Naive thymus-derived CD4-positive, alpha-beta T cell (primary cell): ENCODE measurements around the gene SCN2A. TPM values are rescaled to one million over a fixed set of nuclear protein-coding genes. Genes with fewer than 3 reads are reported as not detected.

Source experiments
- ATAC-seq: fragments of 150-1000 bp; cut with Tn5 transposase; 2 replicates; pipeline ENCODE4 v1.10.0; 2021; ENCODE audit warnings: mild to moderate bottlenecking, moderate library complexity
- CTCF ChIA-PET: fragments of 350-600 bp; sonication (Branson Sonifier 250); formaldehyde crosslinking; loops from one replicate; lab custom pipeline; 2021; ENCODE audit warnings: antibody characterized with exemption; lab: Charles Lee
- POLR2A ChIA-PET: fragments of 350-600 bp; sonication (Branson Sonifier 250); formaldehyde crosslinking; loops from one replicate; lab custom pipeline; 2021; ENCODE audit warnings: antibody characterized with exemption, inconsistent platforms; lab: Charles Lee
- DNase-seq, 9 donors: peaks; one replicate each; pipeline versions ENCODE4 v3.0.0 to v3.0.0-alpha.2; 2020 to 2022; ENCODE audit warnings: mixed read lengths in 1 of 9
- H3K27ac ChIP-seq: one replicate; pipeline ENCODE4 v1.7.0; 2013; ENCODE audit warnings: mild to moderate bottlenecking, low read depth, low read length, moderate library complexity
- H3K27me3 ChIP-seq, 2 donors: one replicate each; pipeline ENCODE4 v1.7.0; 2013; ENCODE audit warnings: low read length in 2 of 2, mild to moderate bottlenecking in 2 of 2, moderate library complexity in 2 of 2; ENCODE audit not compliant: control insufficient read depth in 2 of 2, insufficient read depth in 2 of 2
- H3K36me3 ChIP-seq, 3 experiments: 1 replicate in 2 of 3; 2 replicates in 1 of 3; pipeline ENCODE4 v1.7.0; 2013; ENCODE audit warnings: low read length in 3 of 3, mild to moderate bottlenecking in 3 of 3, moderate library complexity in 1 of 3; ENCODE audit not compliant: insufficient read depth in 3 of 3, control insufficient read depth in 2 of 3
- H3K4me1 ChIP-seq, 2 donors: one replicate each; pipeline ENCODE4 v1.7.0; 2013; ENCODE audit warnings: low read length in 2 of 2, mild to moderate bottlenecking in 2 of 2, moderate library complexity in 1 of 2; ENCODE audit not compliant: control insufficient read depth in 2 of 2, insufficient read depth in 2 of 2
- H3K4me3 ChIP-seq: 2 replicates; pipeline ENCODE4 v1.7.0; 2013; ENCODE audit warnings: mild to moderate bottlenecking, low read length
- H3K9me3 ChIP-seq, 3 experiments: 1 replicate in 2 of 3; 2 replicates in 1 of 3; pipeline ENCODE4 v1.7.0; 2013; ENCODE audit warnings: low read length in 3 of 3; ENCODE audit not compliant: control insufficient read depth in 2 of 3
- H3K27ac Mint-ChIP-seq, 9 donors: one replicate each; pipeline ENCODE4 v1.8.0; 2020 to 2022; ENCODE audit warnings: mixed read lengths in 9 of 9, mild to moderate bottlenecking in 8 of 9, moderate library complexity in 5 of 9, inconsistent platforms in 2 of 9
- H3K27me3 Mint-ChIP-seq, 5 donors: one replicate each; pipeline ENCODE4 v1.8.0; 2021 to 2022; ENCODE audit warnings: mixed read lengths in 5 of 5, mild to moderate bottlenecking in 1 of 5
- H3K36me3 Mint-ChIP-seq, 5 donors: one replicate each; pipeline ENCODE4 v1.8.0; 2020 to 2022; ENCODE audit warnings: mixed read lengths in 5 of 5, mild to moderate bottlenecking in 3 of 5, inconsistent platforms in 1 of 5
- H3K4me1 Mint-ChIP-seq, 7 donors: one replicate each; pipeline ENCODE4 v1.8.0; 2020 to 2022; ENCODE audit warnings: mixed read lengths in 7 of 7, mild to moderate bottlenecking in 3 of 7, inconsistent platforms in 1 of 7
- H3K4me3 Mint-ChIP-seq, 10 donors: one replicate each; pipeline ENCODE4 v1.8.0; 2020 to 2022; ENCODE audit warnings: mild to moderate bottlenecking in 10 of 10, mixed read lengths in 10 of 10, moderate library complexity in 6 of 10, inconsistent platforms in 2 of 10
- H3K9me3 Mint-ChIP-seq, 11 donors: one replicate each; pipeline ENCODE4 v1.8.0; 2020 to 2022; ENCODE audit warnings: mixed read lengths in 11 of 11, mild to moderate bottlenecking in 4 of 11, inconsistent platforms in 1 of 11, moderate library complexity in 1 of 11
- intact Hi-C, 2 donors: fragments of 100-400 bp; cut with micrococcal nuclease; formaldehyde crosslinking; loops; one replicate each; pipeline ENCODE4 v1.15.1; 2023
- polyA plus RNA-seq, 2 donors: library from polyadenylated mRNA; unstranded; fragments of 300-500 nt; fragmentation: Illumina TruSeq; gene quantifications; one replicate each; pipeline ENCODE4 v1.2.3, GENCODE V29; 2021
- total RNA-seq, 6 experiments: library from RNA in 5 of 6; stranded (reverse) in 5 of 6; gene quantifications; 1 replicate in 5 of 6; 2 replicates in 1 of 6; pipeline ENCODE4 v1.2.3 and lab custom pipeline; 2021 to 2026

The SCN2A gene
- total and polyA plus RNA-seq, 7 experiments from 2014 or later, result not detected

DNA sequence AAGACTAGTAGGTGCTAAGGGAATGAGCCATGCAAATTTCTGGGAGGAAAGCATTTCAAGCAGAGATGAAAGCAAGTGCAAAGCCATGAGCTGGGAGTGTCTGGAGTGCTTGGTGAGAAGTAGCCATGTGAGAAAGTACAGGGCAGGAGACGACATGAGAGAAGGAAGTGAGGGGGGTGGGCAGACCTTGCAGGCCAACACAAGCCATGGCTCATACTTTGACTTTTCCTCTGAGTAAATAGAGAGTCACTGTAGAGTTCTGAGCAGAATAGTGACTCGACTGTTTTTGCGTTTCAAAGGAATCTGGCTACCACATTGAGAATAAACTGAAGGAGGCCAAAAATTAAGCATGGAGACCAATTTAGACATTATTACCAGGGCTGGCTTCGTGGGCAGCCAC, 42.2 kb downstream of the SCN2A start:
- Mint-ChIP-seq H3K9me3 (peaks cover 0 to 6% (median 0%) of the 10 kb centered on the region in 11 donors), H3K4me1 (peaks cover 0 to 7% (median 3%) of the 10 kb centered on the region in 7 donors), H3K27ac (no peak overlapping the region), H3K36me3 (no peaks in the 10 kb centered on the region), H3K27me3 (peaks cover 0 to 10% (median 0%) of the 10 kb centered on the region in 5 donors), H3K4me3 (no peak overlapping the region)
- intact Hi-C loops, result no loop called here
- Histone ChIP-seq H3K4me3 (no peak overlapping the region), H3K36me3 (no peaks in the 10 kb centered on the region), H3K27me3 (no peaks in the 10 kb centered on the region), H3K9me3 (no peaks in the 10 kb centered on the region), H3K4me1 (no peaks in the 10 kb centered on the region), H3K27ac (no peak overlapping the region)
- ChIA-PET CTCF (no interaction called here), POLR2A (no interaction called here)
- ATAC-seq (no peak), DNase-seq (no peak)

DNA sequence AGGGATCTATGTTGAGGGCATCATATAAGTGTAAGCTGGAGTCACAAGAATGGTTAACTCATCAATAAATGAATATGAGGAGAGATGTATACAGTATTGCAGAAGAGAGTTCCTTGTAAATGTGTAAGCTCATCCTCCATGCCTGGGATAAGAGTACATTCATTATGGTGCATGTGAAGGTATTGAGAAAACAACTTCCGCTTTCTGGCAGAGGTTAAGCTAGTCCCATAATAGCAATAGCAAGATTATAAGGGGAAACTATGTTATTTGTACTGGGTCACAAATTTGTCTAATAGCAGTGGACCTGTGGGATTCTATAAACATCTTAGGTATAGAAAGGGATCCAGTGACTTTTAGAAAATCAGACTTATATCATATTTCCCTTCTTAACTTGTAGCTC, 44.1 kb downstream of the SCN2A start:
- H3K4me1 Mint-ChIP-seq, result no peaks in the 10 kb centered on the region
- Histone ChIP-seq H3K4me1 (no peaks in the 10 kb centered on the region), H3K36me3 (no peaks in the 10 kb centered on the region), H3K27me3 (no peaks in the 10 kb centered on the region), H3K9me3 (no peaks in the 10 kb centered on the region), H3K27ac (no peak overlapping the region), H3K4me3 (no peak overlapping the region)
- ATAC-seq (peak; percentile 16), DNase-seq (no peak)
- H3K27ac Mint-ChIP-seq, result no peak overlapping the region
- peaks cover 0 to 3% (median 0%) of the 10 kb centered on the region in 5 donors for H3K36me3 Mint-ChIP-seq
- intact Hi-C loops, result no loop called here
- no peak overlapping the region for H3K4me3 Mint-ChIP-seq
- H3K9me3 Mint-ChIP-seq, result peaks cover 0 to 6% (median 0%) of the 10 kb centered on the region in 11 donors
- ChIA-PET POLR2A (no interaction called here), CTCF (no interaction called here)
- H3K27me3 Mint-ChIP-seq, result peaks cover 0 to 10% (median 0%) of the 10 kb centered on the region in 5 donors

DNA sequence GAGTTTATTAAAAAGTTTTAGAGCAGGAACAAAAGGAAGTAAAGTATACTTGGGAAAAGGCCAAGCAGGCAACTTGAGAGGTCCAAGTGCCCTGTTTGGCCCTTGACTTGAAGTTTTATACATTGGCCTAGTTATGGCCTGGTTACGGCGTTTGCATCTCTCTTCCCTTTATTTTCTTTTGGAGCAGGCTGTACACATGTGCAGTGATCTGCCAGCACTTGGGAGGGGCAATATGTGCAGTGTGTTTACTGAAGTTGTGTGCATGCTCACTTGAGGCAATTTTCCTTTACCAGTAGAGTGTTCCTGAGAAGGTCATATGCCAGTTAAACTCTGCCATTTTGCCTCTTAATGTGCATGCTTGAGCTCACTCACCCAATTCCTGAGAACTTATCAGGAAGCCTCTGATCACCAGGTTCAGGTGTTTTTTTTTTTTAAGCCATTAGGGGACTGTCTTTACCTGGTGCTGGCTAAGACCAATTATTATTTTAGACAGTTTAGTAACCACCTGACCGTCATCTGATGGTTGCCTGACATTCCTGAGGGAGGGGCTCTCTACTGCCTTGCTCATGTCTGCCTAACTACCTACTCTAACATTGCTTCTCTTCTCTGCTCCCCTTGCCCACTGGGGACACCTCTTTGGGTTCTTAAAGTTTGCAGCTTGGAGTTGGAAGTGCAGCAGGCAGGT, 48.0 kb downstream of the SCN2A start:
- H3K27ac Mint-ChIP-seq, result no peak overlapping the region
- H3K27ac ChIP-seq, result no peak overlapping the region
- intact Hi-C loops, result no loop called here
- DNase-seq, result no peak
- POLR2A ChIA-PET, result no interaction called here
- ATAC-seq, result no peak
- no peaks in the 10 kb centered on the region for H3K9me3 ChIP-seq
- no peaks in the 10 kb centered on the region for H3K36me3 ChIP-seq
- peaks cover 1 to 15% (median 5%) of the 10 kb centered on the region in 5 donors for H3K27me3 Mint-ChIP-seq
- H3K4me3 ChIP-seq, result no peak overlapping the region
- no peak overlapping the region for H3K4me3 Mint-ChIP-seq
- H3K27me3 ChIP-seq, result no peaks in the 10 kb centered on the region
- no peaks in the 10 kb centered on the region for H3K9me3 Mint-ChIP-seq
- CTCF ChIA-PET, result no interaction called here
- H3K36me3 Mint-ChIP-seq, result peaks cover 0 to 3% (median 0%) of the 10 kb centered on the region in 5 donors
- no peaks in the 10 kb centered on the region for H3K4me1 Mint-ChIP-seq
- H3K4me1 ChIP-seq, result no peaks in the 10 kb centered on the region

DNA sequence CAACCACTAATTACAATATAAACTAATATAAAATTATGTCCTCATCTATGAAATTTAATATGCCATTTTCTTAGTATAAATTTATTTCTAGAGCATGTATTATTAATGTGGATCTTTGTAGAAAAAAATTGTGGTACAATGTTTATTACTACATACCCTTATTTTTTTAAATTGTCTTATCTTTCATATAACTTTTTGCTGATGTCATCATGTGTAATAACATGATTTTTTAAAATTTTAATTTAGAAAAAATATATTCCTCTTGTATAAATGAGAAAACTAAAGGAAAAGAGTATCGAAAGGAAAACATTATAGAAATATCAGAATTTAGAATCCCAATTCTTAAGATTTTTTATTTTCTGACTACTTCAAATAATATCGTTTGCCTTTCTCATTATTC, 49.9 kb downstream of the SCN2A start:
- no peaks in the 10 kb centered on the region for H3K4me1 ChIP-seq
- DNase-seq, result no peak
- ChIA-PET POLR2A (no interaction called here), CTCF (interaction anchor here (0.6 kb wide), 1 partner anchor 50 kb away, joined by 3 read pairs; the partner anchor contains the start of gene SCN2A)
- H3K36me3 Mint-ChIP-seq, result peaks cover 0 to 3% (median 0%) of the 10 kb centered on the region in 5 donors
- no peak overlapping the region for H3K4me3 ChIP-seq
- ATAC-seq, result no peak
- H3K9me3 Mint-ChIP-seq, result no peaks in the 10 kb centered on the region
- intact Hi-C loops, result no loop called here
- no peaks in the 10 kb centered on the region for H3K36me3 ChIP-seq
- no peaks in the 10 kb centered on the region for H3K9me3 ChIP-seq
- H3K4me3 Mint-ChIP-seq, result no peak overlapping the region
- peaks cover 0 to 10% (median 1%) of the 10 kb centered on the region in 7 donors for H3K4me1 Mint-ChIP-seq
- no peaks in the 10 kb centered on the region for H3K27me3 ChIP-seq
- H3K27me3 Mint-ChIP-seq, result peaks cover 4 to 18% (median 8%) of the 10 kb centered on the region in 5 donors
- no peak overlapping the region for H3K27ac ChIP-seq
- H3K27ac Mint-ChIP-seq, result no peak overlapping the region

DNA sequence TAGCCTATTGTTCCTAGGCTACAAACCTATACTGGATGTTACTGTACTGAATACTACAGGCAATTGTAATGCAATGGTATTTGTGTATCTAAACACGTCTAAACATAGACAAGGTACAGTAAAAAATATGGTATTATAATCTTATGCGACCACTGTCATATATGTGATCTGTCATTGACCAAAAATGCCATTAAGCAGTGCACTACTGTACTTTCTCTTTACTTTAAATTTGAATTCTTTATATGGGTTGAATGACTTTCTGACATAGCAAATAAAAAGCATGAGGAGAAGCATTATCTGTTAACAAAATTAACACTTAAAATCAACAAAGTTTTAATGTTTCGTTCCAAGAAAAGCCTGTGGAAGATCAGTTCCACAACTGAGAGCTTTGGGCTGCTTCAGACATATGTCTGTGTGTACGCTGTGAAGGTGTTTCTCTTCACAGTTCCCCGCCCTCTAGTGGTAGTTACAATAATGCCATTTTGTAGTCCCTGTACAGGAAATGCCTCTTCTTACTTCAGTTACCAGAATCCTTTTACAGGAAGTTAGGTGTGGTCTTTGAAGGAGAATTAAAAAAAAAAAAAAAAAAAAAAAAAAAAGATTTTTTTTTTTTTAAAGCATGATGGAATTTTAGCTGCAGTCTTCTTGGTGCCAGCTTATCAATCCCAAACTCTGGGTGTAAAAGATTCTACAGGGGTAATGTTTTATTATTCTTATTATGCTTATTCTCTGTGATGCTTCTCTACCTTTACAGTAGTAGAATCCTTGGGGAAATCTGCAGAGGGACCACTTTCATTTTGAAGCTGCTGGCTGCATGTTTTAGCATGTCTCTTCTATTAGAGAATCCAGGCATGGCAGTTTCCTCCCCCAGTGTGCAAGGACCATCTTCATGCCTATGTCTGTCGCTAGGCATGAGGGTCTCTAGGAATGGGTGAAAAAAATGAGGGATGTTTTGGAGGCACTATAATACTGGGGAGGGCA, 54.5 kb downstream of the SCN2A start:
- CTCF ChIA-PET, result interaction anchor here (1.6 kb wide), 1 partner anchor 19 kb away, joined by 5 read pairs; no protein-coding TSS in a partner anchor
- Mint-ChIP-seq H3K9me3 (no peaks in the 10 kb centered on the region), H3K27ac (peak overlapping the region in 2 of 9 donors; percentile 12 to 50), H3K36me3 (no peaks in the 10 kb centered on the region), H3K4me3 (peak overlapping the region in 6 of 10 donors; percentile 6 to 50 (median 24)), H3K4me1 (peaks cover 0 to 13% (median 6%) of the 10 kb centered on the region in 7 donors), H3K27me3 (peaks cover 6 to 18% (median 8%) of the 10 kb centered on the region in 5 donors)
- intact Hi-C loops, result loop anchor here (1.0 to 10.0 kb wide), 10 partner anchors 54 to 661 kb away; partner anchors contain the start of genes SCN2A (in 2 of the 2), GALNT3 (in 1 of the 2) and TTC21B (in 1 of the 2)
- H3K4me3 ChIP-seq, result no peak overlapping the region
- peak; percentile 100 for ATAC-seq
- DNase-seq, result peak in 7 of 9 donors; percentile 78 to 89 (median 86)
- POLR2A ChIA-PET, result no interaction called here
- no peaks in the 10 kb centered on the region for H3K9me3 ChIP-seq
- no peaks in the 10 kb centered on the region for H3K36me3 ChIP-seq
- no peaks in the 10 kb centered on the region for H3K27me3 ChIP-seq
- H3K27ac ChIP-seq, result no peak overlapping the region
- no peaks in the 10 kb centered on the region for H3K4me1 ChIP-seq

DNA sequence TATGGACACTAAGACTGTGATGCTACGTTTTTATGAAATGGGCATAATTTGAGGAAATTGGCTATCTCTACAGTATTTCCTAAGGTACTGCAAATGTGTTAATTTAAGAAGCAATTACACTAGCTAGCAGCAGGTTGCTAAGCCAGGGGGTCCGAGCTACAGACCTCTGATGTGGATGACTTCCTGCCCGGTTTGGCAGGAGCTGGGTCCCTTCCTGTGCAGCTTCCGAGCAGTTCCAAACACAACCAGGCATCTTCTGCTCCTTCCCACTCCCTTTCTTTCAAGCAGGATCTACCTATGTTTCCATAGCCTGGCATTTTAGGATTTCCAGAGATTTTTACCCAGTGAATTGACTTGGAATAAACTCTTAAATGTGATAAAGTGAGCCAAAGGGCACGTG, 55.7 kb downstream of the SCN2A start:
- Histone ChIP-seq H3K4me3 (no peak overlapping the region), H3K9me3 (no peaks in the 10 kb centered on the region), H3K27ac (no peak overlapping the region), H3K4me1 (no peaks in the 10 kb centered on the region), H3K27me3 (no peaks in the 10 kb centered on the region), H3K36me3 (no peaks in the 10 kb centered on the region)
- Mint-ChIP-seq H3K27me3 (peaks cover 6 to 18% (median 12%) of the 10 kb centered on the region in 5 donors), H3K27ac (no peak overlapping the region), H3K9me3 (no peaks in the 10 kb centered on the region), H3K36me3 (no peaks in the 10 kb centered on the region), H3K4me3 (no peak overlapping the region), H3K4me1 (peaks cover 0 to 13% (median 6%) of the 10 kb centered on the region in 7 donors)
- ChIA-PET POLR2A (no interaction called here), CTCF (interaction anchor here (1.6 kb wide), 1 partner anchor 18 kb away, joined by 5 read pairs; no protein-coding TSS in a partner anchor)
- DNase-seq, result no peak
- ATAC-seq, result no peak
- intact Hi-C loops, result loop anchor here in 1 of 2 donors (5.0 to 10.0 kb wide), 4 partner anchors 97 to 657 kb away; partner anchors contain the start of genes GALNT3 and TTC21B
